Right lobe of liver (tissue), 4 donors: ENCODE data around the gene C2CD5.

Source experiments
- POLR2A ChIP-seq: fragments of 450-650 bp; IDR thresholded peaks from one replicate; pipeline ENCODE4 v1.6.1; 2017; ENCODE audit warnings: antibody characterized with exemption, mild to moderate bottlenecking
- TF ChIP-seq, protein P1 (sequence below), 4 donors: fragments of 200-600 bp in 3 of 4; fragments of 450-650 bp in 1 of 4; IDR thresholded peaks; one replicate each; pipeline versions ENCODE4 v1.5.1 to v1.8.0; 2016 to 2022; ENCODE audit warnings: antibody characterized with exemption in 4 of 4, mild to moderate bottlenecking in 2 of 4
- donor health status: DM: no; HTN: no; CAD: no.
- donor health status: DM: no; HTN: no; CAD: no.
- donor health status: DM: no; HTN: yes; CAD: no.

GRCh38 chr12:22544038-22544979, at the start of gene C2CD5:
- TF ChIP-seq, protein P1, sequence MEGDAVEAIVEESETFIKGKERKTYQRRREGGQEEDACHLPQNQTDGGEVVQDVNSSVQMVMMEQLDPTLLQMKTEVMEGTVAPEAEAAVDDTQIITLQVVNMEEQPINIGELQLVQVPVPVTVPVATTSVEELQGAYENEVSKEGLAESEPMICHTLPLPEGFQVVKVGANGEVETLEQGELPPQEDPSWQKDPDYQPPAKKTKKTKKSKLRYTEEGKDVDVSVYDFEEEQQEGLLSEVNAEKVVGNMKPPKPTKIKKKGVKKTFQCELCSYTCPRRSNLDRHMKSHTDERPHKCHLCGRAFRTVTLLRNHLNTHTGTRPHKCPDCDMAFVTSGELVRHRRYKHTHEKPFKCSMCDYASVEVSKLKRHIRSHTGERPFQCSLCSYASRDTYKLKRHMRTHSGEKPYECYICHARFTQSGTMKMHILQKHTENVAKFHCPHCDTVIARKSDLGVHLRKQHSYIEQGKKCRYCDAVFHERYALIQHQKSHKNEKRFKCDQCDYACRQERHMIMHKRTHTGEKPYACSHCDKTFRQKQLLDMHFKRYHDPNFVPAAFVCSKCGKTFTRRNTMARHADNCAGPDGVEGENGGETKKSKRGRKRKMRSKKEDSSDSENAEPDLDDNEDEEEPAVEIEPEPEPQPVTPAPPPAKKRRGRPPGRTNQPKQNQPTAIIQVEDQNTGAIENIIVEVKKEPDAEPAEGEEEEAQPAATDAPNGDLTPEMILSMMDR (IDR thresholded peaks at IDR 0.05) = peak; percentile 5 to 40 (median 20)
- peak; percentile 89 for TF ChIP-seq POLR2A
